Measurements from ENCODE around the gene ATMIN.

ATMIN gene

GRCh38 chr16:81070979-81071378 lies 35.3 kb downstream of the ATMIN start:
- no peak for DNase-seq

GRCh38 chr16:81071805-81072204 lies 36.2 kb downstream of the ATMIN start:
- DNase-seq, result peak; percentile 64

- DNase-seq, result no peak
Measured at GRCh38 chr16:81073560-81074330, 38.1 kb downstream of the ATMIN start.

GRCh38 chr16:81076566-81077075 lies 41.0 kb downstream of the ATMIN start:
- DNase-seq, result peak; percentile 89

- DNase-seq, result peak; percentile 99
Measured at GRCh38 chr16:81077076-81077940, 41.7 kb downstream of the ATMIN start, which contains the start of gene C16orf46. Gene C16orf46, minus strand, starts transcription at chr16:81077238. Its CDS starts 13,283 bp downstream, at chr16:81063955.

- DNase-seq, result no peak
Measured at GRCh38 chr16:81080233-81080632, 44.6 kb downstream of the ATMIN start.

- DNase-seq, result no peak
Measured at GRCh38 chr16:81081014-81081413, 45.4 kb downstream of the ATMIN start.

- no peak for DNase-seq
Measured at GRCh38 chr16:81088836-81089235, 53.2 kb downstream of the ATMIN start.

- DNase-seq, result no peak
Measured at GRCh38 chr16:81094771-81095251, 59.2 kb downstream of the ATMIN start.

GRCh38 chr16:81095653-81095952 lies 60.0 kb downstream of the ATMIN start:
- peak; percentile 80 for DNase-seq

- peak; percentile 100 for DNase-seq
Measured at GRCh38 chr16:81095953-81096714, 60.5 kb downstream of the ATMIN start, which contains the start of gene GCSH. Gene GCSH, minus strand, starts transcription at chr16:81096395. Its CDS starts 117 bp downstream, at chr16:81096278.

GRCh38 chr16:81096715-81097208 lies 61.1 kb downstream of the ATMIN start:
- DNase-seq, result no peak

Data from islet precursor cell (in vitro differentiated cells).